ENCODE results near the gene CAMK1D.
"Not testable (repeated sequence)": the region's sequence is repeated elsewhere in the genome, so short reads cannot be mapped to it uniquely, and the experiment has no call there.

Gene CAMK1D

GRCh38 chr10:12529976-12530375, 180.6 kb downstream of the CAMK1D start:
- DNase-seq = no peak

- DNase-seq = no peak
These were observed 182.2 kb downstream of the CAMK1D start for GRCh38 chr10:12531305-12532220.

- DNase-seq = no peak
These were observed 183.8 kb downstream of the CAMK1D start for GRCh38 chr10:12533151-12533550.

GRCh38 chr10:12533723-12534122, 184.4 kb downstream of the CAMK1D start:
- DNase-seq = no peak

- no peak for DNase-seq
These were observed 185.5 kb downstream of the CAMK1D start for GRCh38 chr10:12534824-12535223.

GRCh38 chr10:12535656-12536055, 186.3 kb downstream of the CAMK1D start:
- DNase-seq = no peak

GRCh38 chr10:12538491-12538995, 189.2 kb downstream of the CAMK1D start:
- DNase-seq = no peak

GRCh38 chr10:12539350-12540164, 190.2 kb downstream of the CAMK1D start:
- no peak for DNase-seq

- no peak for DNase-seq
These were observed 191.0 kb downstream of the CAMK1D start for GRCh38 chr10:12540341-12540781.

- no peak for DNase-seq
These were observed 192.2 kb downstream of the CAMK1D start for GRCh38 chr10:12541446-12542067.

GRCh38 chr10:12542133-12542670, 192.9 kb downstream of the CAMK1D start:
- no peak for DNase-seq

GRCh38 chr10:12543589-12543988, 194.2 kb downstream of the CAMK1D start:
- no peak for DNase-seq

GRCh38 chr10:12546160-12546802, 196.9 kb downstream of the CAMK1D start:
- not testable (repeated sequence) for DNase-seq

GRCh38 chr10:12547301-12547771, 198.0 kb downstream of the CAMK1D start:
- no peak for DNase-seq

GRCh38 chr10:12549297-12549696, 199.9 kb downstream of the CAMK1D start:
- no peak for DNase-seq

GRCh38 chr10:12550994-12551393, 201.6 kb downstream of the CAMK1D start:
- no peak for DNase-seq

GRCh38 chr10:12556039-12556438, 206.7 kb downstream of the CAMK1D start:
- DNase-seq = no peak

- no peak for DNase-seq
These were observed 210.3 kb downstream of the CAMK1D start for GRCh38 chr10:12559578-12560178.

GRCh38 chr10:12561307-12561706, 212.0 kb downstream of the CAMK1D start:
- no peak for DNase-seq

- no peak for DNase-seq
These were observed 212.4 kb downstream of the CAMK1D start for GRCh38 chr10:12561720-12562119.

- DNase-seq = no peak
These were observed 214.1 kb downstream of the CAMK1D start for GRCh38 chr10:12563489-12563888.

GRCh38 chr10:12564173-12564572, 214.8 kb downstream of the CAMK1D start:
- DNase-seq = no peak
